ENCODE results near the gene TTC28.

The TTC28 gene

GRCh38 chr22:28019881-28020861 lies 659.5 kb downstream of the TTC28 start:
- peak; percentile 49 for DNase-seq (ENCODE audit: low read depth)

- DNase-seq (ENCODE audit: low read depth), result no peak
Observed at GRCh38 chr22:28019360-28019759, 660.3 kb downstream of the TTC28 start.

GRCh38 chr22:28018461-28018927 lies 661.1 kb downstream of the TTC28 start:
- DNase-seq (ENCODE audit: low read depth), result no peak

GRCh38 chr22:28017859-28018258 lies 661.8 kb downstream of the TTC28 start:
- DNase-seq (ENCODE audit: low read depth), result no peak

- no peak for DNase-seq (ENCODE audit: low read depth)
Observed at GRCh38 chr22:28017558-28017820, 662.2 kb downstream of the TTC28 start.

- DNase-seq (ENCODE audit: low read depth), result no peak
Observed at GRCh38 chr22:28016781-28017557, 662.7 kb downstream of the TTC28 start.

- no peak for DNase-seq (ENCODE audit: low read depth)
Observed at GRCh38 chr22:28015676-28016601, 663.7 kb downstream of the TTC28 start.

GRCh38 chr22:28015046-28015425 lies 664.6 kb downstream of the TTC28 start:
- no peak for DNase-seq (ENCODE audit: low read depth)

- DNase-seq (ENCODE audit: low read depth), result no peak
Observed at GRCh38 chr22:28014211-28015045, 665.2 kb downstream of the TTC28 start.

GRCh38 chr22:28013611-28014010 lies 666.0 kb downstream of the TTC28 start:
- no peak for DNase-seq (ENCODE audit: low read depth)

GRCh38 chr22:28012832-28013460 lies 666.7 kb downstream of the TTC28 start:
- no peak for DNase-seq (ENCODE audit: low read depth)

GRCh38 chr22:28009272-28009827 lies 670.3 kb downstream of the TTC28 start:
- peak; percentile 61 for DNase-seq (ENCODE audit: low read depth)

- no peak for DNase-seq (ENCODE audit: low read depth)
Observed at GRCh38 chr22:28008649-28009048, 671.0 kb downstream of the TTC28 start.

GRCh38 chr22:28008056-28008455 lies 671.6 kb downstream of the TTC28 start:
- no peak for DNase-seq (ENCODE audit: low read depth)

- no peak for DNase-seq (ENCODE audit: low read depth)
Observed at GRCh38 chr22:28006271-28006670, 673.4 kb downstream of the TTC28 start.

GRCh38 chr22:28005513-28005912 lies 674.1 kb downstream of the TTC28 start:
- DNase-seq (ENCODE audit: low read depth), result no peak

GRCh38 chr22:28004021-28004420 lies 675.6 kb downstream of the TTC28 start:
- no peak for DNase-seq (ENCODE audit: low read depth)

GRCh38 chr22:28002863-28003565 lies 676.6 kb downstream of the TTC28 start:
- DNase-seq (ENCODE audit: low read depth), result no peak

- DNase-seq (ENCODE audit: low read depth), result no peak
Observed at GRCh38 chr22:28002181-28002700, 677.4 kb downstream of the TTC28 start.
